Renal cortical epithelial cell (primary cell): ENCODE results near the gene TANC1. TPM values are rescaled to one million over a fixed set of nuclear protein-coding genes. Genes with fewer than 3 reads are reported as not detected.

Experiments
- DNase-seq: peaks from one replicate; pipeline ENCODE4 v3.0.0-alpha.2; 2011; ENCODE audit warnings: low read depth
- total RNA-seq: library from RNA; depleted of rRNA; stranded (reverse); fragments of >200 nt; gene quantifications from 2 replicates; pipeline ENCODE4 v1.2.3, GENCODE V29; 2014

The TANC1 gene
- total RNA-seq, 1 donor from 2014 or later = 44.0 TPM

GRCh38 chr2:159160954-159161353, 192.5 kb downstream of the TANC1 start:
- DNase-seq = no peak

GRCh38 chr2:159163930-159164329, 195.5 kb downstream of the TANC1 start:
- DNase-seq = no peak

GRCh38 chr2:159164457-159164911, 196.0 kb downstream of the TANC1 start:
- DNase-seq = no peak

- no peak for DNase-seq
Measured at GRCh38 chr2:159165048-159165447, 196.6 kb downstream of the TANC1 start.

GRCh38 chr2:159168707-159169106, 200.3 kb downstream of the TANC1 start:
- DNase-seq = no peak

GRCh38 chr2:159169187-159169586, 200.7 kb downstream of the TANC1 start:
- DNase-seq = no peak

- DNase-seq = no peak
Measured at GRCh38 chr2:159172403-159172802, 204.0 kb downstream of the TANC1 start.

- no peak for DNase-seq
Measured at GRCh38 chr2:159174759-159175158, 206.3 kb downstream of the TANC1 start.

- DNase-seq = no peak
Measured at GRCh38 chr2:159175182-159175581, 206.7 kb downstream of the TANC1 start.

- no peak for DNase-seq
Measured at GRCh38 chr2:159175927-159176326, 207.5 kb downstream of the TANC1 start.

GRCh38 chr2:159176555-159176954, 208.1 kb downstream of the TANC1 start:
- no peak for DNase-seq

GRCh38 chr2:159177357-159177756, 208.9 kb downstream of the TANC1 start:
- no peak for DNase-seq

- no peak for DNase-seq
Measured at GRCh38 chr2:159177957-159178356, 209.5 kb downstream of the TANC1 start.

- no peak for DNase-seq
Measured at GRCh38 chr2:159179096-159179495, 210.7 kb downstream of the TANC1 start.

- DNase-seq = no peak
Measured at GRCh38 chr2:159179696-159180095, 211.3 kb downstream of the TANC1 start.

- DNase-seq = no peak
Measured at GRCh38 chr2:159183346-159183745, 214.9 kb downstream of the TANC1 start.

- peak; percentile 99 for DNase-seq
Measured at GRCh38 chr2:159185401-159186130, 217.1 kb downstream of the TANC1 start.

GRCh38 chr2:159186462-159186861, 218.0 kb downstream of the TANC1 start:
- DNase-seq = peak; percentile 18

- no peak for DNase-seq
Measured at GRCh38 chr2:159187106-159187505, 218.7 kb downstream of the TANC1 start.

GRCh38 chr2:159188449-159188848, 220.0 kb downstream of the TANC1 start:
- no peak for DNase-seq

GRCh38 chr2:159192371-159192918, 224.0 kb downstream of the TANC1 start:
- DNase-seq = no peak

- no peak for DNase-seq
Measured at GRCh38 chr2:159193791-159194190, 225.4 kb downstream of the TANC1 start.

- DNase-seq = no peak
Measured at GRCh38 chr2:159194241-159194640, 225.8 kb downstream of the TANC1 start.

GRCh38 chr2:159195697-159196096, 227.3 kb downstream of the TANC1 start:
- no peak for DNase-seq
